ENCODE data around the gene STK11IP.
A peak's percentile ranks its signal among the peaks of the same experiment; 100 is the strongest.

Gene STK11IP

GRCh38 chr2:219591091-219591490, 6.6 kb upstream of the STK11IP start:
- DNase-seq, result no peak

GRCh38 chr2:219592736-219593135, 4.9 kb upstream of the STK11IP start:
- DNase-seq, result no peak

- DNase-seq, result no peak
Measured at GRCh38 chr2:219593154-219593553, 4.5 kb upstream of the STK11IP start.

GRCh38 chr2:219595256-219595655, 2.4 kb upstream of the STK11IP start:
- no peak for DNase-seq

- no peak for DNase-seq
Measured at GRCh38 chr2:219596954-219597551, 604 bp upstream of the STK11IP start.

- no peak for DNase-seq
Measured at GRCh38 chr2:219598308-219599078, 836 bp downstream of the STK11IP start.

- DNase-seq, result no peak
Measured at GRCh38 chr2:219603771-219604170, 6.1 kb downstream of the STK11IP start.

- no peak for DNase-seq
Measured at GRCh38 chr2:219605607-219605954, 7.9 kb downstream of the STK11IP start.

- no peak for DNase-seq
Measured at GRCh38 chr2:219607931-219608330, 10.3 kb downstream of the STK11IP start.

GRCh38 chr2:219608399-219608964, 10.8 kb downstream of the STK11IP start:
- DNase-seq, result no peak

- DNase-seq, result no peak
Measured at GRCh38 chr2:219609149-219609750, 11.6 kb downstream of the STK11IP start.

GRCh38 chr2:219611306-219611705, 13.6 kb downstream of the STK11IP start:
- DNase-seq, result no peak

GRCh38 chr2:219611866-219612576, 14.4 kb downstream of the STK11IP start:
- DNase-seq, result no peak

GRCh38 chr2:219612577-219613286, 15.1 kb downstream of the STK11IP start:
- DNase-seq, result peak; percentile 18 to 51

- no peak for DNase-seq
Measured at GRCh38 chr2:219613461-219614070, 15.9 kb downstream of the STK11IP start.

- no peak for DNase-seq
Measured at GRCh38 chr2:219614076-219614860, 16.6 kb downstream of the STK11IP start.

- DNase-seq, result no peak
Measured at GRCh38 chr2:219615036-219615435, 17.4 kb downstream of the STK11IP start.

- no peak for DNase-seq
Measured at GRCh38 chr2:219615894-219616293, 18.2 kb downstream of the STK11IP start.

- no peak for DNase-seq
Measured at GRCh38 chr2:219616550-219616949, 18.9 kb downstream of the STK11IP start.

- no peak for DNase-seq
Measured at GRCh38 chr2:219618733-219619122, 21.1 kb downstream of the STK11IP start.

GRCh38 chr2:219619235-219619634, 21.6 kb downstream of the STK11IP start:
- no peak for DNase-seq

Data from CD4-positive, alpha-beta T cell treated with Interleukin-1 beta for 1 hour (primary cell).